GM18517 (cell line): ENCODE results near the gene MBNL1.

ENCODE experiments used
- ATAC-seq: cut with Tn5 transposase; IDR thresholded peaks from one replicate; pipeline ENCODE4 v1.9.1; 2021; ENCODE audit warnings: mild to moderate bottlenecking, moderate library complexity; ENCODE audit not compliant: unreplicated experiment

The MBNL1 gene

GRCh38 chr3:152271501-152272236 is 2.9 kb downstream of the MBNL1 start:
- ATAC-seq, result no peak

GRCh38 chr3:152272771-152273242 is 4.1 kb downstream of the MBNL1 start:
- no peak for ATAC-seq

GRCh38 chr3:152276681-152277080 is 8.0 kb downstream of the MBNL1 start:
- ATAC-seq, result no peak

GRCh38 chr3:152277198-152277597 is 8.5 kb downstream of the MBNL1 start:
- ATAC-seq, result no peak

GRCh38 chr3:152278756-152279427 is 10.2 kb downstream of the MBNL1 start:
- ATAC-seq, result no peak

GRCh38 chr3:152279479-152279878 is 10.8 kb downstream of the MBNL1 start:
- no peak for ATAC-seq

GRCh38 chr3:152280539-152280938 is 11.8 kb downstream of the MBNL1 start:
- ATAC-seq, result no peak

GRCh38 chr3:152281133-152281713 is 12.5 kb downstream of the MBNL1 start:
- peak; percentile 84 for ATAC-seq

GRCh38 chr3:152282813-152283212 is 14.1 kb downstream of the MBNL1 start:
- ATAC-seq, result no peak

GRCh38 chr3:152283492-152284381 is 15.0 kb downstream of the MBNL1 start:
- no peak for ATAC-seq

- no peak for ATAC-seq
Observed at GRCh38 chr3:152284906-152285305, 16.2 kb downstream of the MBNL1 start.

GRCh38 chr3:152285509-152285908 is 16.8 kb downstream of the MBNL1 start:
- ATAC-seq, result no peak

- no peak for ATAC-seq
Observed at GRCh38 chr3:152287898-152288576, 19.3 kb downstream of the MBNL1 start.

- no peak for ATAC-seq
Observed at GRCh38 chr3:152288681-152289080, 20.0 kb downstream of the MBNL1 start.

- ATAC-seq, result no peak
Observed at GRCh38 chr3:152289708-152290107, 21.0 kb downstream of the MBNL1 start.

GRCh38 chr3:152290374-152290773 is 21.6 kb downstream of the MBNL1 start:
- ATAC-seq, result no peak

GRCh38 chr3:152291238-152291637 is 22.5 kb downstream of the MBNL1 start:
- no peak for ATAC-seq

- no peak for ATAC-seq
Observed at GRCh38 chr3:152291649-152292066, 22.9 kb downstream of the MBNL1 start.

- no peak for ATAC-seq
Observed at GRCh38 chr3:152292366-152292765, 23.6 kb downstream of the MBNL1 start.

GRCh38 chr3:152293347-152294006 is 24.7 kb downstream of the MBNL1 start:
- ATAC-seq, result no peak
